ENCODE measurements around the gene PYROXD2. TPM values are rescaled to one million over a fixed set of nuclear protein-coding genes. Genes with fewer than 3 reads are reported as not detected.
A peak's percentile ranks its signal among the peaks of the same experiment; 100 is the strongest.
"Not testable (repeated sequence)": the region's sequence is repeated elsewhere in the genome, so short reads cannot be mapped to it uniquely, and the experiment has no call there.

The PYROXD2 gene
- total RNA-seq, 1 donor from 2014 or later: 4.0 TPM

- DNase-seq (ENCODE audit: low read depth, low spot score): no peak
Measured at GRCh38 chr10:98368644-98369043, 46.3 kb downstream of the PYROXD2 start.

DNA sequence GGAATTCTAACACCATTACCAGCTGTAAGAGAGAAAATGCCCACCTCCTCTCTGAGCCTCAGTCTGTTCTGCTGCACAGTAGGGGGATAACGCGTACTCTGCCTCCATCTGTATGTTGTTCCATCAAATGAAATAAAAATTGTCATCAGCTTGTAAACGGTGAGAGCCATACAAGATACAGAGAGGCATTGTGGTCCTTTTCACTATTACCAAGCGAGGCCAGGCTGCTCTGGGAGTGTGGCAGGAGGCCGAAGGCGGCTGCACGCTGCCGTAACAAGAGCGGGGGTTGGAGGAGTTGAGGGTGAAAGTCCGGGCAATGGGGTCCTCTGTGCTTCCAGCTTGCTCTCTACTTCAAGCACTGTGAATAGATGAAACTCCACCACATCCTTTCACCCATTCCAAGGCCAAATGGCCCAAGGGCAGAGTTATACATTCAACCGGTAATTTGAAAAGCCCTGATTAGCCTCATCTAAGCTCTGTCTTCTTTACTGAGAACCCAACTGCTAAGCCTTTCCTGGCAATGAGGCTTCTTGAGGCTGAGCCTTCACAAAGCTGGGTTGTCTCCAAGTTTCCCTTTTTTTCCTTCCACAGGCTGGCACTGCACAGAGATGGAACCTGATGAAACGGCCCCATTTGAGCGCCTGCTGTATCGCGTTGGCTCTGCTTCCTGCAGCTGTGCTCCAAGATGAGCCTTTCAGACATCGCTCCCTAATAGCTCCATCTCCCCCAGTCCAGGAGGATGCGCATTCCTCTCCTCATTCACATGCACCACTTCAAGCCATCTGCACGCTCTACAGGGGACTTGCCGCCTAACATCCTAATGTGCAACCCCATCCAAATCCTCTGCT is 47.2 kb downstream of the PYROXD2 start:
- DNase-seq (ENCODE audit: low read depth, low spot score): no peak

DNA sequence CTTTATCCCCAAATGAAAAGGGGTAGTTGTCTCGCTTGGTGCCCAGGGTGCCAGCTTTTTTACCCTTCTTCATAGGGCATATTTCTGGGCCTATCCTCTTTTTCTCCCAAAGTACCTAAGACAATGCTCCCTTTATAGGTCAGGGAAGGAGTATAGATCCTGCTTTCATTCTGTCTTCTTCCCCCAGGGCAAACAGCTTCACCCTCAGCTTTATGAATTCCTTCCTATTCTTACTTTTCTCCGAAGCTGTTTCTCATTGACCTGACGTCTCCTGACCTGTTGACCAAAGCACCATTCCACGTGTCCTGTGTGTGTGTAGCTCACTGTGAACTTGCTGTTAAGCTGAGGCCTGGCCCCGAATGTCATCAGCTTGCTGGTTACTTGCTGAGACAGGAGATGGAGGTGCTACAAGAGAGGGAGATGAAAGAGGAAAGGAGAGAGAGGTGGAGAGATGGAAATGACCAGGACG is 48.9 kb downstream of the PYROXD2 start:
- DNase-seq (ENCODE audit: low read depth, low spot score): no peak

GRCh38 chr10:98365406-98366061 is 49.4 kb downstream of the PYROXD2 start:
- no peak for DNase-seq (ENCODE audit: low read depth, low spot score)

- DNase-seq (ENCODE audit: low read depth, low spot score): no peak
Measured at GRCh38 chr10:98364432-98365102, 50.4 kb downstream of the PYROXD2 start.

DNA sequence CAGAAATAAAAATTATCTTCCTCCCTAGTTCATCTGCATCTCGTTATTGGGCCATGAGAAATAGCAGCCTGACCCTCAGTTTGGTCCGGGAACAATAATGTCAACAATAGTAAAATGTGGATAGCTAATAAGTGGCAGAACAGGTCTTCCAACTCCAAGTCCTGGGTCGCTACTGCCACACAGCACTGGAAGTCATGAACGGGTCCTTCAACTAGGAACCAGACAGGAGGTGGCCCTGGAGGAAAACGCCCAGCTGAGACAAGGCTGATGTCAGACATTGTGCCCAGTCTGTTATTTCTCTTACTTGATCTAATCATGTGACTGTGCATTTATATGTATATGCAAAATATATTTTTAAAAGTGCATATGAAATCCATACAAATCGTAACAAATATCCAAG is 51.8 kb downstream of the PYROXD2 start:
- DNase-seq (ENCODE audit: low read depth, low spot score): no peak

DNA sequence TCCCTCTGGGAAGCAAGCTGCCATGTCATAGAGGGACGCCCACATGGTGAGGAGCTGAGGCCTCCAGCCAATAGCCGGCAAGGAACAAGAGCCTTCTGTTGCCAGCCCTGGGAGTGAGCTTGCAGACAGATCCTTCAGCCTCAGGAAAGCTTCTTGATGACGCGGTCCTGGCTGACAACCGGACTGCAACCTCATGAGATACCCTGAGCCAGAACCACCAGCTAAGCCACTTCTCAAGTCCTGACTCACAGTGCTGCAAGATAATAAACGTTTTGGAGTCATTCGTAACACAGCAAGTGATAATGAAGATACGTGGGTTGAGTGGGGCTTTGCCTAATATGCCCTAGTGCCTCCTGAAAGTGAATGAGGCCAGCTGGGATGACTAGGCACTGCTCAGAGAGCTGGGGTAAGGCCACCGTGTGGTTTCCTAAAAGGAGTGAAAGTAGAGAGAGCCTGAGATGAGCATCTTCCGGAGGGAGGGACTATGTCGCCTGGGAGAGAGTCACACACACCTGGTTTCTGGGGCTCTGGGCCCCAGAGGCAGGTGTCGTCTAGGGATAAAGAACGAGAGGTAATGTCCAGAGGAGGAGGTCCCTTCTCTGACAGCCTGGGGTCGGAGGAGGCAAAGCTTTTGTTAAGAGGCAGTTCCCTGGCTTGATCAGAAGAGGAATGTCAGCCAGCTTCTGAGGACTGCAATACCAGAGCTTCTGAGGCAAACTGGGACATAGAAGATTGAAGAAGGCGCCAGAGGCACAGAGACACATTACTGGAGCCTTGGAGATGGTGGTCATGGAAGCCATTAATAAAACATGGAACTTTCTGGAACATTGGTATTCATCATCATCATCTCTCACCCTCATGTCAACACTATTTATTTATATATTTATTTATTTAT is 53.6 kb downstream of the PYROXD2 start:
- peak; percentile 44 for DNase-seq (ENCODE audit: low read depth, low spot score)

DNA sequence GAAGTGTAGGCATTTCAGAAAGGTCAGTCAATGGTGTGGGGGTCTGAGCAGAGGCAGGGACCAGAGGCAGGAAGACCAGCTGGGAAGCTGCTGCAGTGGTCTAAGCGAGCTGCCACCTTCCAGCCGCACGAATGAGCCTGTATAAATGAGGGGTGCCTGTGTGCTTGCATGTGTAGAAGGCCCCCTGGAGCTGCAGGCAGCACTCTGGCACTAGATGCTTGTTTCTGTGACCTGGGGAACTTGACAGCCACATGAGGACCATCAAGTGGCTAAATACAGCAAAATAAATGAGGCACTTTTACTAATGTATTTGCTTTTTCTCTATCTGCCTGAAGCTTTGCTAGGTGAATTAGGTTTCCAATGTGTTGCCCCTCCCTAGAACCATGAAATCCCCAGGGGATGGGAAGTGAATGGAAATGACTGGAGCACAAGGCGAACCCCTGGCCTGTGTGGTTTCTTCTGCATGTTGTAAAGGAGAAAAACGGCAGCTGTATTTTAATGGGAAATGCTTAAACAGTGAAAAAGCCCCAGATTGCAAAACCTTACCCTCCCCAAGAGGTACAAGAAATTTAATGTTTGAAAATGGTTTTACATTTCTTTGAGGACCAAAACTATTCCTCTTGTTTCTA is 57.7 kb downstream of the PYROXD2 start:
- no peak for DNase-seq (ENCODE audit: low read depth, low spot score)

DNA sequence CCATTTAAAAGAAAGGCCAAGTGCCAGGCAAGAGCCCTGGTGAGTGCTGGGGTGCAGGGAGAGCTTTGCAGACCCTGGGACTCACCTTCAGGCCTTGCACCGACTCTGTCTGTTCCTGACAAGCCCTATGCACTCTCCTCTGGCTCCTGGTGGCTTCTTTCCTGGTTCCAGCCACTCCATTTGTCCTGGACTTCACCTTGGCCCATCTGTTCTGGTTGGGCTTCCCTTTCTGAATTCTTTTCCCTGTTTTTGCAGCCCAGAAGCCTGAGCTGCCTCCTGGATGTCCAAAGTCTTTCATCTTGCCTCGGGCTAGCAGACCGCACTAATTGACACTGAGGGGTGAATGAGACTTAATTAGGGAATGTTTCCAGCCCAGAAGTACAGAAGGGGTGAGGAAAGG is 60.5 kb downstream of the PYROXD2 start:
- DNase-seq (ENCODE audit: low read depth, low spot score): no peak

DNA sequence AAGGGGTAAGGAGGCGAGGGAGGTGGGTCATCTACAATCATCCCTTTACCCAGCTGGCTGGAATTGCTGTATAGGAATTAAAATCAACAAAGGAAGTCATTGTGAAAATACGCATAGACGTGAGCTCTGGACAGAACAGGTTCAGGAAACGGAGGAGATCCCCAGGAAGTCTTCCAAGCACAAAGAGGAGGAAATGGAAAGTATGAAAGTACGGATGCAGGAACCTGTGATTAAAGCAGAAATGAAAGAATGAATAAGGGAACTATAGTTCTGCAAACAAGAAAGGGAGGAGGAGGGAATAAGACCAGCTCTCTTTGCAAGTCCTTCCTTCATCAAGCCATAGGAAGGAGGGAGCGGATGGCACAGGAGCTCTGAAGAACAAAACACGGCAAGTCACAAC is 61.8 kb downstream of the PYROXD2 start:
- peak; percentile 24 for DNase-seq (ENCODE audit: low read depth, low spot score)

DNA sequence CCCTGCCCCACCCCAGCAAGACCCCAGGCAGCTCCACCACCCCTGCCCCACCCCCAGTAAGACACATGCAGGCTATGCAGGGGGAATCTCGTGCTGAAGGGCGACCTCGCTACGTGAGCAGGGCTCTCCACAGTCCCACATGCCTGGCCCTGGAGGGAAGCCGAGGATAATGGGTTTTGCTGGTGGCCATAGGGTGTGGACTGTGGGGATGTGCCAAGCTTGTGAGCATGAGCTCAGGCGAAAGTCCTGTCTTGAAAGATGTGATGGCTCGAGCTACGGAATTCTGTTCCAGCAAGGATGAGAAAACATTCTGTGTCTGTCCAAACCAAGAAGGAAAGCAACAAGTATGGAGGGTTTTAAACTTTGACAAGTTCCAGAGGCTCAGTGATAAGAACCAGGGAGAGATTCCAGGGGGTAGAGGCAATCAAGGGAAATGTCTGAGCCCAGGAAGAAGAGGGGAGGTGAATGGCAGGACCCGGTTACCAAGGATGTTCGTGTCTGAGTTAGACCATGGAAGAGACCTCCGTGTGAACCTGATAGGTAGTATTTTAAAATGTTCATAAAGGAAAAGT is 63.1 kb downstream of the PYROXD2 start:
- DNase-seq (ENCODE audit: low read depth, low spot score): no peak

GRCh38 chr10:98349508-98349922 is 65.5 kb downstream of the PYROXD2 start:
- DNase-seq (ENCODE audit: low read depth, low spot score): no peak

DNA sequence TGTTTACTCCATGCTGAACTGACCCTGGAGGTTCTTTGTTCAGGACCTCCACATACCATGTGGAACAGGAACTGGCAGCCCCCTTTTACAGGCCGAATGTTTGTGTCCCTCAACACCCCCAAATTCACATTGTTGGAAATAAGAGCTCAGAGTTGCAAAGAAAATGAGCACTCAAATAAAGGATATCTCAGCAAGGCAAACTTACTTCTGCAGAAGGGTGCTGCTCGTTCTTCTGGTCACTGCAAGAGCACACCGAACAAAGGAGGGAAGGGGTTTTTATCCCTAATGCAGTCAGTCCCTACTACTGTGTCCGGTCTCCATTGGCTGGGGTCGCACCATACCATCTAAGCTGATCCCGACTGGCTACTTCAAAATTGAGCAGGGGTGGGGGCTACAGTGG is 68.1 kb downstream of the PYROXD2 start:
- DNase-seq (ENCODE audit: low read depth, low spot score): no peak

- DNase-seq (ENCODE audit: low read depth, low spot score): peak; percentile 40
Measured at GRCh38 chr10:98344589-98345038, 70.4 kb downstream of the PYROXD2 start.

GRCh38 chr10:98341701-98342100 is 73.3 kb downstream of the PYROXD2 start:
- not testable (repeated sequence) for DNase-seq (ENCODE audit: low read depth, low spot score)

DNA sequence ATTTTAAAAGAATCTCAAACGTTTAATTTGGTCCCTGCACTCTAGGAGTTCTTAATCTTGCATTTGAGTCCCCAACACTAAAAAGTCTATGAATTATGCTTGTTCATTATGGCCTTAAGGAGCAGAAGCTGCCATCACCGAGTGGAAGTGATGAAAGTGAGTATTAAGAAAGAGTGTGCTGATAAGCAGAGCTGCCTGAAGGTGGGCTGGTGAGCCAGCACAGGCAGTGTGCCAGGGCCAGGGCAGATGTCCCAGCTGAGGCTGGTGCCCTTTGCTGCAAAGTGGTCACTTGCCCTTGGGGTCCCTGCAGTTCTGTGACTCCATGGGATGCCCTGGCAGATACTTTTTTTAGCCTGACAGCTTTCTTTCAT is 74.1 kb downstream of the PYROXD2 start:
- no peak for DNase-seq (ENCODE audit: low read depth, low spot score)

- DNase-seq (ENCODE audit: low read depth, low spot score): no peak
Measured at GRCh38 chr10:98340261-98340939, 74.6 kb downstream of the PYROXD2 start.

DNA sequence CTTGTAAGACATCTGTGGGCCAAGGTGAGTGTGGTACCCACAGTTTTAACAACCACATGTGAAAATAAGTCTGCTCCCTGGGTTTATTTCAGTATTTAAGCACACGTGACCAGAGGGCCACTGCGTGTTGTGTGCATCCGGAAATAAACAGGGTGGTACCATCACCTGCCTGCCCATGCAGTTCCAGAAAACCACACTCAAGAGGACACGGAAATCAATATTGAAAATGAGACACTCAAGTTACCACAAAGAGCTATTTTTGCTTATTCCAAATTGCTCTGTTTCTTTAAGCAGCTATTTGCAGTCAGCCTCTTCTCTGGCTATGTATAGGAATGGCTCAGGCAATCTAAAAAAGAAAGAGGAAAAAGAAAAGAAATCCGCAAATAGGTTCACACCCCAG is 75.2 kb downstream of the PYROXD2 start:
- DNase-seq (ENCODE audit: low read depth, low spot score): no peak

- DNase-seq (ENCODE audit: low read depth, low spot score): no peak
Measured at GRCh38 chr10:98338896-98339295, 76.1 kb downstream of the PYROXD2 start.

GRCh38 chr10:98338318-98338717 is 76.7 kb downstream of the PYROXD2 start:
- no peak for DNase-seq (ENCODE audit: low read depth, low spot score)
